IPS DF 6.9 (cell line): ENCODE measurements around the gene FYN.

ENCODE experiments used
- DNase-seq: peaks from one replicate; pipeline ENCODE4 v3.0.0-alpha.2; 2013; ENCODE audit warnings: low read depth, low spot score
- H3K27ac ChIP-seq: one replicate; pipeline ENCODE4 v1.5.1; 2013; ENCODE audit warnings: low read length, control low read depth
- H3K27me3 ChIP-seq: 2 replicates; pipeline ENCODE4 v1.6.1; 2013; ENCODE audit warnings: mild to moderate bottlenecking, low read length; ENCODE audit not compliant: control insufficient read depth, insufficient read depth
- H3K36me3 ChIP-seq: 2 replicates; pipeline ENCODE4 v1.6.1; 2013; ENCODE audit warnings: low read length; ENCODE audit not compliant: control insufficient read depth, insufficient read depth
- H3K4me1 ChIP-seq: 2 replicates; pipeline ENCODE4 v1.6.1; 2013; ENCODE audit warnings: low read length; ENCODE audit not compliant: control insufficient read depth, insufficient read depth
- H3K4me3 ChIP-seq: 2 replicates; pipeline ENCODE4 v1.5.1; 2013; ENCODE audit warnings: mild to moderate bottlenecking, low read length
- H3K9me3 ChIP-seq: 2 replicates; pipeline ENCODE4 v1.6.1; 2013; ENCODE audit warnings: low read length, inconsistent platforms; ENCODE audit not compliant: control insufficient read depth, insufficient read depth
- WGBS: extraction: QIAGEN DNeasy Blood & Tissue Kit; methylation state at CpG from one replicate; pipeline ENCODE4 v1.1.7; 2013; ENCODE audit warnings: mixed read lengths, missing lambda C conversion rate; ENCODE audit not compliant: insufficient read length, insufficient coverage; 5-methylcytosine and 5-hydroxymethylcytosine counted together

FYN gene

DNA sequence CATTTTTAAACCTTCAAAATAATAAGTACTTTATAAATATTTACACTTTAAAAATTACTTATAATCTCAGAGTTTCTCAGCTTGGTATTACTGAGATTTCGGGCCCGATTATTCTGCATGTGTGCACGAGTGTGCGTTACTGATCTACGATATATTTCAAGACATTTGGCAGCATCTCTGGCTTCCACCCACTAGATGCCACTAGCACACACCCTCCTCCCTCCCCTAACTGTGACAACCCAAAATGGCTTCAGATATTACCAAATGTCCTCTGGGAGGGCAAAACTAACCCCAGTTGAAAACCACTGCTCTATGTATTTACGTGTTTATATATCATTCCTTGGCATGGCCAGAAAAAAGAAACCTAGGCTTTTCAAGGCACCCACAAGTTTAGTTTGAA, 95.9 kb downstream of the FYN start:
- Histone ChIP-seq H3K27ac (no peak overlapping the region), H3K27me3 (no peaks in the 10 kb centered on the region), H3K4me1 (no peaks in the 10 kb centered on the region), H3K4me3 (no peak overlapping the region), H3K36me3 (no peaks in the 10 kb centered on the region), H3K9me3 (no peaks in the 10 kb centered on the region)
- no CpG with 5 or more reads among the region's 6 CpGs for WGBS
- no peak for DNase-seq

GRCh38 chr6:111776236-111777221, 96.7 kb downstream of the FYN start:
- H3K27me3 ChIP-seq, result no peaks in the 10 kb centered on the region
- no peaks in the 10 kb centered on the region for H3K36me3 ChIP-seq
- no peak for DNase-seq
- H3K9me3 ChIP-seq, result no peaks in the 10 kb centered on the region
- H3K4me3 ChIP-seq, result no peak overlapping the region
- peaks cover 2% of the 10 kb centered on the region; the same call in 1 of the 2 replicates for H3K4me1 ChIP-seq
- H3K27ac ChIP-seq, result no peak overlapping the region
- no CpG with 5 or more reads among the region's 8 CpGs for WGBS

DNA sequence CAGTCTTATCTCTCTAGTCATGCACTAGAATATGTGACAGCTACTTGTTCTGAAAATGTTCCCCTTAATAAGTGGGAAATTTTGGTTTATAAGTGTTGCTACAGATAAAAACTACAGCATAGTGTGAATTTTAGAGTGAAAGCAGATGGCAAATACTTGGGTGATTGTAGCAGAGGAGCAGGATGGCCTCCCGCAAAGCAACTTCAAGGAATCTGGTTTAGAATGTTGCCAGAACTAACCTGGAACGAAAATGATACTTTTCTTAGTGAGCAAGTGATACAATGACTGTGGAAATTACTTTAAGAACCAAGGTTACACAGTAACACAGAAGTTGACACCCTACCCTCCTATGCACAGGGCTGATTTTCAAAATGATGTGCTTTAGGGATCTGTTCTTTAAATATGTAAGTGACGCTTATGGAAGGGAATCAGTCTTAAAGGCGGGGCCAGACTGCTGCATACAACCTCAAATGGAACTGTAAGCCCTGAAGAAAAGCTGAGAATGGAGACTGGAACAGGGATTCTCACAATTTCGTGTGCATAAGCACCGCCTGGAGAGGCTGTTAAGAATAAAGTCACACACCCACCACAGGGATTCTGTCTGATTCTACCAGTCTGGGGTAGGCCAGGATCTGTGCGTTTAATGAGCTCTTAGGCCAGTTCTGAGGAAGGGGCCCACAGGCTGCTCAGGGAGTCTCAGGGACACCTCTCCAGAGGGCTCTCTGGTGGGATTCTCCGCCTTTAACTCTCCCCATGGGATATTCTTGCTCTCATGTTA, 97.9 kb downstream of the FYN start:
- Histone ChIP-seq H3K27me3 (no peaks in the 10 kb centered on the region), H3K27ac (no peak overlapping the region), H3K4me3 (no peak overlapping the region), H3K36me3 (no peaks in the 10 kb centered on the region), H3K4me1 (peaks cover 4% of the 10 kb centered on the region; the same call in 1 of the 2 replicates), H3K9me3 (no peaks in the 10 kb centered on the region)
- WGBS, result no CpG with 5 or more reads among the region's 8 CpGs
- DNase-seq, result no peak

DNA sequence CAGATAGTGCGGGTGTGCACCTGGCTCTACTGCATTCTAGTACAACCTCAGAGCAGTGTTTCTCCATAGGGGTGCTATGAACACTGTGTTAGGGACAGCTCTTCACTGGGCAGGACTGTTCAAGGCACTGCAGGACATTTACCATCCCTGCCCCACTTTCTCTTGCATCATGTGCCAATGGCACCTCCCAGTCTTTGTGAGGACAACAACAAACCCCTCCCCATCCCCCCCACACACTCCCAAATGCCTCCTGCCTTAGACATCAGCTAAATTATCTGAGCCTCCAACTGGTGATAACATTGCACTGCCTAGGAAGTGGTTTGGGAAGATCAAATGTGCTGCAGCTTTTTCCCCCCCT, 98.9 kb downstream of the FYN start:
- H3K36me3 ChIP-seq, result no peaks in the 10 kb centered on the region
- no peaks in the 10 kb centered on the region for H3K9me3 ChIP-seq
- no peak overlapping the region for H3K4me3 ChIP-seq
- no peaks in the 10 kb centered on the region for H3K27me3 ChIP-seq
- WGBS, result no CpG with 5 or more reads among the region's 1 CpG
- peaks cover 4% of the 10 kb centered on the region; the same call in 1 of the 2 replicates for H3K4me1 ChIP-seq
- H3K27ac ChIP-seq, result no peak overlapping the region
- no peak for DNase-seq

GRCh38 chr6:111773501-111774345, 99.5 kb downstream of the FYN start:
- no peaks in the 10 kb centered on the region for H3K36me3 ChIP-seq

GRCh38 chr6:111772381-111772780, 100.9 kb downstream of the FYN start:
- Histone ChIP-seq H3K27ac (no peak overlapping the region), H3K9me3 (no peaks in the 10 kb centered on the region), H3K4me1 (peaks cover 4% of the 10 kb centered on the region; the same call in 1 of the 2 replicates), H3K36me3 (no peaks in the 10 kb centered on the region), H3K27me3 (no peaks in the 10 kb centered on the region), H3K4me3 (no peak overlapping the region)
- WGBS, result no CpG with 5 or more reads among the region's 1 CpG
- DNase-seq, result no peak

More at GRCh38 chr6:111773501-111774345, 99.5 kb downstream of the FYN start:
- peaks cover 4% of the 10 kb centered on the region; the same call in 1 of the 2 replicates for H3K4me1 ChIP-seq
- DNase-seq, result no peak
- no peaks in the 10 kb centered on the region for H3K9me3 ChIP-seq
- no peak overlapping the region for H3K4me3 ChIP-seq
- no peak overlapping the region for H3K27ac ChIP-seq
- WGBS, result no CpG with 5 or more reads among the region's 7 CpGs
- H3K27me3 ChIP-seq, result no peaks in the 10 kb centered on the region

- H3K36me3 ChIP-seq, result no peaks in the 10 kb centered on the region
- DNase-seq, result no peak
- H3K4me3 ChIP-seq, result no peak overlapping the region
- H3K9me3 ChIP-seq, result no peaks in the 10 kb centered on the region
- H3K4me1 ChIP-seq, result peaks cover 4% of the 10 kb centered on the region; the same call in 1 of the 2 replicates
- H3K27ac ChIP-seq, result no peak overlapping the region
- no peaks in the 10 kb centered on the region for H3K27me3 ChIP-seq
- no CpG with 5 or more reads among the region's 5 CpGs for WGBS
These were observed 101.6 kb downstream of the FYN start for GRCh38 chr6:111771629-111772028.

- Histone ChIP-seq H3K4me1 (peaks cover 4% of the 10 kb centered on the region; the same call in 1 of the 2 replicates), H3K27ac (no peak overlapping the region), H3K36me3 (no peaks in the 10 kb centered on the region), H3K27me3 (no peaks in the 10 kb centered on the region), H3K4me3 (no peak overlapping the region), H3K9me3 (no peaks in the 10 kb centered on the region)
- no peak for DNase-seq
These were observed 102.2 kb downstream of the FYN start for GRCh38 chr6:111771094-111771432.

DNA sequence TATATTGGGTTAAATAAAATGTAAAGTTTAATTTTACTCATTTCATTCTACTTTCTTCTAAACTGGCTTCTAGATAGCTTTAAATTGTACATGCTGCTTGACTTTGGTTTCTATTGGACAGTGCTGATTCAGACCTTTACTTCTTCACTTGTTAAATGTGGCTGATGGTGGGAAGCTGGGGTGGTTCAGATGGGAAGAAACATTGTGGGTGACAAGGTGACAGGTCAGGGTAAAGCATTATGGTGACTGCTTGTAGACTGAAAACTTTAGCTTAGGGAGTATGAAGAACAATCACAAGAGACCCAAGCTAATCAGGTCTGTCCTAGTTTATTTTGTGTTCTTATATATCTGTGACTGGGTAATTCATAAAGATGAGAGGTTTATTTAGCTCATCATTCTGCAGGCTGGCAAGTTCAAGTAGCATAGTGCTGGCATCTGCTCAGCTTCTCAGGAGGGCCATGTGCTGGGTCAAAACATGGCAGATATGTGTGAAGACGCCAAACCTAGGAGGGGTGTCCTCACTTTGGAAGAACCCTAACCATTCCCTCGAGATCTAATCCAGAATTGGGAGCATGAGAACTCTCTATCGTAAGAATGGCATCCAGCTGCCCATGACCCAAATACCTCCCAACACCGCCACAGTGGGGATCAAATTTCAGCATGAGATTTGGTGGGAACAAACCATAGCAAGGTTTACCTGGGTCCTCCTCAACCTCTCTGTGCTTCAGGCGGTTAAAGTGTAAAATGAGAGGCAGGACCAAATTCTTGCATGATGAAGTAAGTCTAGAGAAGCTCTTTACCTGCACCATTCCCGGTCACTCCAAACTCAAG, 102.8 kb downstream of the FYN start:
- Histone ChIP-seq H3K27ac (no peak overlapping the region), H3K9me3 (no peaks in the 10 kb centered on the region), H3K4me3 (no peak overlapping the region), H3K27me3 (no peaks in the 10 kb centered on the region), H3K36me3 (no peaks in the 10 kb centered on the region), H3K4me1 (peaks cover 4% of the 10 kb centered on the region; the same call in 1 of the 2 replicates)
- no peak for DNase-seq
- WGBS, result no CpG with 5 or more reads among the region's 6 CpGs
